Measurements from ENCODE around the gene HIVEP3.

GRCh38 chr1:41493626-41494350, 424.9 kb downstream of the HIVEP3 start:
- TF ChIP-seq SMC3 (IDR thresholded peaks at IDR 0.05; ENCODE audit: low read depth, low read length): no peak
- no peak for TF ChIP-seq USF1 (IDR thresholded peaks at IDR 0.05; ENCODE audit: borderline replicate concordance, low read depth)
- no peak for TF ChIP-seq NFIC (IDR thresholded peaks at IDR 0.05; ENCODE audit: borderline replicate concordance)
- no peak for TF ChIP-seq CTCF (IDR thresholded peaks at IDR 0.05)
- TF ChIP-seq, protein P1, sequence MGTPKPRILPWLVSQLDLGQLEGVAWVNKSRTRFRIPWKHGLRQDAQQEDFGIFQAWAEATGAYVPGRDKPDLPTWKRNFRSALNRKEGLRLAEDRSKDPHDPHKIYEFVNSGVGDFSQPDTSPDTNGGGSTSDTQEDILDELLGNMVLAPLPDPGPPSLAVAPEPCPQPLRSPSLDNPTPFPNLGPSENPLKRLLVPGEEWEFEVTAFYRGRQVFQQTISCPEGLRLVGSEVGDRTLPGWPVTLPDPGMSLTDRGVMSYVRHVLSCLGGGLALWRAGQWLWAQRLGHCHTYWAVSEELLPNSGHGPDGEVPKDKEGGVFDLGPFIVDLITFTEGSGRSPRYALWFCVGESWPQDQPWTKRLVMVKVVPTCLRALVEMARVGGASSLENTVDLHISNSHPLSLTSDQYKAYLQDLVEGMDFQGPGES (IDR thresholded peaks at IDR 0.05; ENCODE audit: low read depth, low read length): no peak
- no peak for TF ChIP-seq POLR2AphosphoS5 (IDR thresholded peaks at IDR 0.05; ENCODE audit: low read depth, low read length)
- TF ChIP-seq RAD21 (IDR thresholded peaks at IDR 0.05; ENCODE audit: low read length): no peak
- no peak for TF ChIP-seq MAX (IDR thresholded peaks at IDR 0.05; ENCODE audit: low read depth)
- TF ChIP-seq YY1 (IDR thresholded peaks at IDR 0.05; ENCODE audit: low read depth): no peak
- no peak for TF ChIP-seq TAF1 (IDR thresholded peaks at IDR 0.05; ENCODE audit: borderline replicate concordance, low read depth, low read length)
- no peak for TF ChIP-seq FOXJ3 (CRISPR knock-in tag; IDR thresholded peaks at IDR 0.05)
